ENCODE data around the gene DYNC1I1. TPM values are rescaled to one million over a fixed set of nuclear protein-coding genes. Genes with fewer than 3 reads are reported as not detected.

DYNC1I1 gene
- polyA plus RNA-seq, 1 donor from 2014 or later: 28.9 TPM

- Histone ChIP-seq H4K20me1 (ENCODE audit: insufficient read depth) (no peaks in the 10 kb centered on the region), H3K9ac (ENCODE audit: low read length) (no peak overlapping the region), H3K27ac (ENCODE audit: low read length) (no peak overlapping the region), H3K9me3 (ENCODE audit: low read length) (no peaks in the 10 kb centered on the region), H3K9me2 (ENCODE audit: insufficient read depth, low read length) (no peaks in the 10 kb centered on the region), H3F3A (ENCODE audit: insufficient read depth, low read length, poor library complexity, severe bottlenecking) (no peaks in the 10 kb centered on the region), H3K79me2 (replicated peaks; ENCODE audit: insufficient read depth, low read length) (no peaks in the 10 kb centered on the region), H3K36me3 (ENCODE audit: insufficient read depth, low read length) (no peaks in the 10 kb centered on the region), H2AFZ (ENCODE audit: low read depth, low read length) (no peak overlapping the region), H3K27me3 (ENCODE audit: insufficient read depth, low read depth, low read length) (no peaks in the 10 kb centered on the region), H3K4me2 (ENCODE audit: low read length) (no peak overlapping the region), H3K4me3 (ENCODE audit: low read length) (no peak overlapping the region)
- TF ChIP-seq EZH2 (IDR thresholded peaks at IDR 0.05; ENCODE audit: borderline replicate concordance, insufficient read depth, low read length, poor library complexity, severe bottlenecking) (no peak), POLR2AphosphoS5 (IDR thresholded peaks at IDR 0.05) (no peak), REST (IDR thresholded peaks at IDR 0.05; ENCODE audit: borderline replicate concordance) (no peak), CTCF (IDR thresholded peaks at IDR 0.05; ENCODE audit: poor library complexity, severe bottlenecking) (no peak), RAD21 (conservative IDR thresholded peaks at IDR 0.05) (no peak), MXI1 (conservative IDR thresholded peaks at IDR 0.05; ENCODE audit: poor library complexity, severe bottlenecking) (no peak), EP300 (conservative IDR thresholded peaks at IDR 0.05; ENCODE audit: poor library complexity, severe bottlenecking) (no peak), SMC3 (conservative IDR thresholded peaks at IDR 0.05; ENCODE audit: poor library complexity) (no peak), TAF1 (IDR thresholded peaks at IDR 0.05; ENCODE audit: low read depth) (no peak)
Observed at GRCh38 chr7:95980167-95980566, 207.8 kb downstream of the DYNC1I1 start.

GRCh38 chr7:95980706-95981105 lies 208.4 kb downstream of the DYNC1I1 start:
- Histone ChIP-seq H3K4me2 (ENCODE audit: low read length) (no peak overlapping the region), H3K79me2 (replicated peaks; ENCODE audit: insufficient read depth, low read length) (no peaks in the 10 kb centered on the region), H3K9me2 (ENCODE audit: insufficient read depth, low read length) (no peaks in the 10 kb centered on the region), H3K9ac (ENCODE audit: low read length) (no peak overlapping the region), H3K9me3 (ENCODE audit: low read length) (no peaks in the 10 kb centered on the region), H3K4me3 (ENCODE audit: low read length) (no peak overlapping the region), H3F3A (ENCODE audit: insufficient read depth, low read length, poor library complexity, severe bottlenecking) (no peaks in the 10 kb centered on the region), H2AFZ (ENCODE audit: low read depth, low read length) (no peak overlapping the region), H3K36me3 (ENCODE audit: insufficient read depth, low read length) (no peaks in the 10 kb centered on the region), H3K27ac (ENCODE audit: low read length) (no peak overlapping the region), H4K20me1 (ENCODE audit: insufficient read depth) (no peaks in the 10 kb centered on the region), H3K27me3 (ENCODE audit: insufficient read depth, low read depth, low read length) (no peaks in the 10 kb centered on the region)
- TF ChIP-seq MXI1 (conservative IDR thresholded peaks at IDR 0.05; ENCODE audit: poor library complexity, severe bottlenecking) (no peak), EZH2 (IDR thresholded peaks at IDR 0.05; ENCODE audit: borderline replicate concordance, insufficient read depth, low read length, poor library complexity, severe bottlenecking) (no peak), POLR2AphosphoS5 (IDR thresholded peaks at IDR 0.05) (no peak), TAF1 (IDR thresholded peaks at IDR 0.05; ENCODE audit: low read depth) (no peak), REST (IDR thresholded peaks at IDR 0.05; ENCODE audit: borderline replicate concordance) (no peak)

Data from neural cell (in vitro differentiated cells).